WI38 (cell line): ENCODE measurements around the gene LRCH4.

Source experiments
- H3K4me3 ChIP-seq: 2 replicates; pipeline ENCODE4 v1.5.1; 2011; ENCODE audit warnings: low read depth, mild to moderate bottlenecking, control low read depth, low read length
- TF ChIP-seq, protein P1 (sequence below): IDR thresholded peaks from 2 replicates; pipeline ENCODE4 v1.5.1; 2012; ENCODE audit warnings: low read depth, mild to moderate bottlenecking, control low read depth, low read length

Gene LRCH4

DNA sequence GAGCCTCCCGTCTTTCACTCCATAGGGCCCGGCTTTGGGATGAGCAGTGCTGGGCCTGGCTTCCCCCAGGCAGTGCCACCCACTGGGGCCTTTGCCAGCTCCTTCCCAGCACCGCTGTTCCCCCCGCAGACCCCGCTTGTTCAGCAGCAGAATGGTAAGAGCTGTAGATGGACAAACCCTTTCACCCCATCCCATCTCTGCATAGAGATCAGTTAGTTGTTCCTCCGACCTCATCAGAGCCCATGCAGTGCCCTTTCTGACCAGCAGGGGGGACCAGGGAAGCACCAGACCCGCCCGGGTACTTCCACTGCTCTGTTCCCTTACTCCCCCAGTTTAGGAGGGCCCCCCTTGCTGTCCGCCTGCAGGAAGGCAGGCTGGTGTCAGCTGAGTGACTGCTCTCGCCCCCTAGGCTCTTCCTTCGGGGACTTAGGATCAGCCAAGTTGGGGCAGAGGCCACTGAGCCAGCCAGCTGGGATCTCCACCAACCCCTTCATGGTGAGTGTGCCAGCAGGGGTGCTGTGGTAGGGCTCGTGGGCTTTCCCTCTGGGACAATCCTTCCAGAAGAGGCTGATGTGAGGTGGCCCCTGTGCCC is 22.0 kb downstream of the LRCH4 start:
- TF ChIP-seq, protein P1, sequence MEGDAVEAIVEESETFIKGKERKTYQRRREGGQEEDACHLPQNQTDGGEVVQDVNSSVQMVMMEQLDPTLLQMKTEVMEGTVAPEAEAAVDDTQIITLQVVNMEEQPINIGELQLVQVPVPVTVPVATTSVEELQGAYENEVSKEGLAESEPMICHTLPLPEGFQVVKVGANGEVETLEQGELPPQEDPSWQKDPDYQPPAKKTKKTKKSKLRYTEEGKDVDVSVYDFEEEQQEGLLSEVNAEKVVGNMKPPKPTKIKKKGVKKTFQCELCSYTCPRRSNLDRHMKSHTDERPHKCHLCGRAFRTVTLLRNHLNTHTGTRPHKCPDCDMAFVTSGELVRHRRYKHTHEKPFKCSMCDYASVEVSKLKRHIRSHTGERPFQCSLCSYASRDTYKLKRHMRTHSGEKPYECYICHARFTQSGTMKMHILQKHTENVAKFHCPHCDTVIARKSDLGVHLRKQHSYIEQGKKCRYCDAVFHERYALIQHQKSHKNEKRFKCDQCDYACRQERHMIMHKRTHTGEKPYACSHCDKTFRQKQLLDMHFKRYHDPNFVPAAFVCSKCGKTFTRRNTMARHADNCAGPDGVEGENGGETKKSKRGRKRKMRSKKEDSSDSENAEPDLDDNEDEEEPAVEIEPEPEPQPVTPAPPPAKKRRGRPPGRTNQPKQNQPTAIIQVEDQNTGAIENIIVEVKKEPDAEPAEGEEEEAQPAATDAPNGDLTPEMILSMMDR = peak; percentile 99
- H3K4me3 ChIP-seq = no peak overlapping the region

DNA sequence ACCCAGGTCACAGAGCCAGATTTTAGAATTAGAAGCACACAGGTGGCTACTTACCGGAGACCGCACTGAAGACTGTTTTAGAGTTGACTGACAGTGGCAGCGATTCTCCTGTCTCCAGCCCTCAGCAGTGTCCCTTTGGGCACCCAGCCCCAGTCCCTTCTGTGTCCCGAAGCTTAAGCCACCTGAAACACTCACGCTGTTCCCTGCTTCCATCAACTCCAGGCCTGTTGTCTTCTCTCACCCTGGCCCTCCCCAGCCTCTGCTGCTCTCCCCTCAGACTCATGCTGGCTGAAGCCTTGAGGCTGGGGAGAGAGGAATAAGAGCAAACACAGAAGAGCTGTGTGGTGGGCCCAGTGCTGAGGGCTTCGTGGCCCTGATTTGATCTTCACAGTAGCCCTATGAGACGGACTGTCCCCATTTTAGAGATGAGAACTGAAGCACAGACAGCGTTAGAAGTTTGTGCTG is 22.8 kb downstream of the LRCH4 start:
- TF ChIP-seq, protein P1 = no peak; the same call in 1 of the 2 replicates

DNA sequence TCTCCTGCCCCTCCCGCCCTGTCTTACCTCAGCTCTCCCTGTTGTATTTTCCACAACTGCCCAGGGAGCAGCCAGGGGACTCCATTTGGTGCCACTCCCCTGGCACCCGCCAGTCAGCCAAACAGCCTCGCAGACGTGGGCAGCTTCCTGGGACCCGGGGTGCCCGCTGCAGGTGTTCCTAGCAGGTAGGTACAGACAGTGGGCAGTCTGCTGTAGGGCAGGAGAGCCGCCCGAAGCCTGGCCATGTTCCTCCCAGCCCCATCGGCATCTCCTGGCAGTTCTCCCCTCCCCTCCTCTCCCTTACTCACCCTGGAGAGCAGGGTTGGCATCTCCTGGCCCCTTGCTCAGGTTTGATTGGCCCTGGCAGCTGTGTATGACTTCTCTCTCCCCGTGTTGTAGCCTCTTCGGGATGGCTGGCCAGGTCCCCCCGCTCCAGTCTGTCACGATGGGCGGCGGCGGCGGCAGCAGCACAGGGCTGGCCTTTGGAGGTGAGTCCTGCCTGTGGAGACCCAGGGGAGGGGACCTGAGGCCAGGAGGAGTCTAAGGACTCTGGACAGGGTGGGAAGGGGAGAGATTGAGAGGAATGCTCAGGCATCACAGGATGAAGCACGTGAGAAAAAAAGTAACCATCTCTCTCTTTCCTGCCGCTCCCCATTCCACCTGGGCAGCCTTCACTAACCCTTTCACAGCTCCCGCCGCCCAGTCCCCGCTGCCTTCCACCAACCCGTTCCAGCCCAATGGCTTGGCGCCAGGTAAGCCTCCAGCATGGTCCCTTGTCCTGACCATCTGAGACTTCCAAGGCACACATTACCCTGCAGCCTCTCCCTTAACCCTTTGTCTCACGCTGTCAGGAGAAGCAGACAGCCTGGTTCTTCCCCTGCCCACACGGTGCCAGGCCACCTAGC is 23.5 kb downstream of the LRCH4 start:
- TF ChIP-seq, protein P1 = no peak

More for the DNA sequence above, 22.8 kb downstream of the LRCH4 start:
- no peak overlapping the region for H3K4me3 ChIP-seq

GRCh38 chr7:100561491-100562194 is 24.3 kb downstream of the LRCH4 start:
- no peak overlapping the region for H3K4me3 ChIP-seq
- TF ChIP-seq, protein P1 = no peak

More for the DNA sequence above, 23.5 kb downstream of the LRCH4 start:
- H3K4me3 ChIP-seq = no peak overlapping the region

DNA sequence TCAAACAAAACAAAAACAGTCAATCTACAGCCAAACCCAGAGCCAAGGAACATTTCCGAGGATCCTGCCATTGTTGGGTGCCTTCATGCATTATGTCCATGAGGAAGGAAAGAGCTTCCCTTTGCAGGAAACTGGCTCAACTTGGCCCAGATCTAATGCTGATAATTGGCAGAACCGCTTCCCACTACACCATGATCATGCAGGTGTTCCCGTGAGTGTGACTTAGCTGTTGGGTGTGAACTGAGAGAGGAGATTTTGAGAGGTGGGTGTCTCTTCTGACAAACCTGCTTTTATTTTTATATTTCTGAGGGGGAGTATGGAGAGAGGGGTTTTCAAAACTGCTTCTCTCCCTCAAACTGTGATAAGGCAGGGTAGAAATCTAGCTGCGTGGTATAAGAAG is 26.8 kb downstream of the LRCH4 start:
- TF ChIP-seq, protein P1 = no peak

GRCh38 chr7:100556541-100556940 is 29.4 kb downstream of the LRCH4 start:
- no peak overlapping the region for H3K4me3 ChIP-seq
- TF ChIP-seq, protein P1 = no peak

More for the DNA sequence above, 26.8 kb downstream of the LRCH4 start:
- H3K4me3 ChIP-seq = no peak overlapping the region
